SK-N-SH (cell line): ENCODE data around the gene AGFG1.

Source experiments
- EZH2phosphoT487 ChIP-seq: fragments of 200-600 bp; sonication (generic); IDR thresholded peaks from 2 replicates; pipeline ENCODE4 v1.6.1; 2017; ENCODE audit warnings: low read depth, mixed run types, mild to moderate bottlenecking, antibody characterized with exemption, moderate library complexity, borderline replicate concordance
- GABPA ChIP-seq: IDR thresholded peaks from 2 replicates; pipeline ENCODE4 v1.4.0; 2012; ENCODE audit warnings: low read depth, mild to moderate bottlenecking
- NFIC ChIP-seq: IDR thresholded peaks from 2 replicates; pipeline ENCODE4 v1.4.0; 2012; ENCODE audit warnings: borderline replicate concordance
- RAD21 ChIP-seq: IDR thresholded peaks from 2 replicates; pipeline ENCODE4 v1.6.1; 2012; ENCODE audit warnings: mild to moderate bottlenecking, low read length
- TAF1 ChIP-seq: IDR thresholded peaks from 2 replicates; pipeline ENCODE4 v1.6.1; 2012; ENCODE audit warnings: low read depth, mild to moderate bottlenecking, low read length, moderate library complexity, borderline replicate concordance
- TF ChIP-seq, protein P1 (sequence below): fragments of 200-600 bp; sonication (generic); IDR thresholded peaks from 2 replicates; pipeline ENCODE4 v1.6.1; 2017; ENCODE audit warnings: antibody characterized with exemption, mild to moderate bottlenecking, moderate library complexity
- TF ChIP-seq, protein P2 (sequence below): IDR thresholded peaks from 2 replicates; pipeline ENCODE4 v1.6.1; 2012; ENCODE audit warnings: mild to moderate bottlenecking, low read depth, low read length, moderate library complexity

DNA sequence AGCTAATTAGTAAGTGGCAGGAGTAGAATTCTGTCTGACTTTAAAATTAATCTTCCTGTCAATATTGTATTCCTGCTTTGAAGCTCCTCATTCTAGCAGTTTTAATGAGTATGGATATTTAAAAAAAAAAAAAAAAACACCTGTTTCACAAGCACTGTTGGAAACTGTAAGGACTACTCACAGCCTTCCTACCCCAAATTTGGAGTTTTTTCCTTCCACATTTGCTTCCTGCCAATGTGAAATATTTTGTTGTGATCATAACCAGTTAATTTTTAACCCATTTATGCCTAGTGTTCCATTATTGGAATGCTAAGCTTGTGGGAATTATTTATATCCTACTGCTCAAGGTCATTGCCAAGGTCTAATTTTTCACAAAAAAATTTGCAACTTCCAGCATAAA, 90.6 kb downstream of the AGFG1 start:
- TF ChIP-seq TAF1 (no peak), NFIC (no peak), EZH2phosphoT487 (no peak), RAD21 (no peak), GABPA (no peak)
- TF ChIP-seq, protein P1, sequence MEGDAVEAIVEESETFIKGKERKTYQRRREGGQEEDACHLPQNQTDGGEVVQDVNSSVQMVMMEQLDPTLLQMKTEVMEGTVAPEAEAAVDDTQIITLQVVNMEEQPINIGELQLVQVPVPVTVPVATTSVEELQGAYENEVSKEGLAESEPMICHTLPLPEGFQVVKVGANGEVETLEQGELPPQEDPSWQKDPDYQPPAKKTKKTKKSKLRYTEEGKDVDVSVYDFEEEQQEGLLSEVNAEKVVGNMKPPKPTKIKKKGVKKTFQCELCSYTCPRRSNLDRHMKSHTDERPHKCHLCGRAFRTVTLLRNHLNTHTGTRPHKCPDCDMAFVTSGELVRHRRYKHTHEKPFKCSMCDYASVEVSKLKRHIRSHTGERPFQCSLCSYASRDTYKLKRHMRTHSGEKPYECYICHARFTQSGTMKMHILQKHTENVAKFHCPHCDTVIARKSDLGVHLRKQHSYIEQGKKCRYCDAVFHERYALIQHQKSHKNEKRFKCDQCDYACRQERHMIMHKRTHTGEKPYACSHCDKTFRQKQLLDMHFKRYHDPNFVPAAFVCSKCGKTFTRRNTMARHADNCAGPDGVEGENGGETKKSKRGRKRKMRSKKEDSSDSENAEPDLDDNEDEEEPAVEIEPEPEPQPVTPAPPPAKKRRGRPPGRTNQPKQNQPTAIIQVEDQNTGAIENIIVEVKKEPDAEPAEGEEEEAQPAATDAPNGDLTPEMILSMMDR, result no peak
- TF ChIP-seq, protein P2, sequence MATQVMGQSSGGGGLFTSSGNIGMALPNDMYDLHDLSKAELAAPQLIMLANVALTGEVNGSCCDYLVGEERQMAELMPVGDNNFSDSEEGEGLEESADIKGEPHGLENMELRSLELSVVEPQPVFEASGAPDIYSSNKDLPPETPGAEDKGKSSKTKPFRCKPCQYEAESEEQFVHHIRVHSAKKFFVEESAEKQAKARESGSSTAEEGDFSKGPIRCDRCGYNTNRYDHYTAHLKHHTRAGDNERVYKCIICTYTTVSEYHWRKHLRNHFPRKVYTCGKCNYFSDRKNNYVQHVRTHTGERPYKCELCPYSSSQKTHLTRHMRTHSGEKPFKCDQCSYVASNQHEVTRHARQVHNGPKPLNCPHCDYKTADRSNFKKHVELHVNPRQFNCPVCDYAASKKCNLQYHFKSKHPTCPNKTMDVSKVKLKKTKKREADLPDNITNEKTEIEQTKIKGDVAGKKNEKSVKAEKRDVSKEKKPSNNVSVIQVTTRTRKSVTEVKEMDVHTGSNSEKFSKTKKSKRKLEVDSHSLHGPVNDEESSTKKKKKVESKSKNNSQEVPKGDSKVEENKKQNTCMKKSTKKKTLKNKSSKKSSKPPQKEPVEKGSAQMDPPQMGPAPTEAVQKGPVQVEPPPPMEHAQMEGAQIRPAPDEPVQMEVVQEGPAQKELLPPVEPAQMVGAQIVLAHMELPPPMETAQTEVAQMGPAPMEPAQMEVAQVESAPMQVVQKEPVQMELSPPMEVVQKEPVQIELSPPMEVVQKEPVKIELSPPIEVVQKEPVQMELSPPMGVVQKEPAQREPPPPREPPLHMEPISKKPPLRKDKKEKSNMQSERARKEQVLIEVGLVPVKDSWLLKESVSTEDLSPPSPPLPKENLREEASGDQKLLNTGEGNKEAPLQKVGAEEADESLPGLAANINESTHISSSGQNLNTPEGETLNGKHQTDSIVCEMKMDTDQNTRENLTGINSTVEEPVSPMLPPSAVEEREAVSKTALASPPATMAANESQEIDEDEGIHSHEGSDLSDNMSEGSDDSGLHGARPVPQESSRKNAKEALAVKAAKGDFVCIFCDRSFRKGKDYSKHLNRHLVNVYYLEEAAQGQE, result no peak
